Ectodermal cell (in vitro differentiated cells): ENCODE data around the gene DCC.

Experiments
- H3K27ac ChIP-seq: 2 replicates; pipeline ENCODE4 v1.7.0; 2013; ENCODE audit warnings: mild to moderate bottlenecking, low read depth, low read length; ENCODE audit not compliant: insufficient read depth, poor library complexity, severe bottlenecking
- H3K27me3 ChIP-seq: 2 replicates; pipeline ENCODE4 v1.7.0; 2013; ENCODE audit warnings: mild to moderate bottlenecking, low read length; ENCODE audit not compliant: insufficient read depth, control insufficient read depth, poor library complexity, severe bottlenecking
- H3K36me3 ChIP-seq: one replicate; pipeline ENCODE4 v1.7.0; 2013; ENCODE audit warnings: low read length; ENCODE audit not compliant: control insufficient read depth, insufficient read depth
- H3K4me1 ChIP-seq: one replicate; pipeline ENCODE4 v1.7.0; 2013; ENCODE audit warnings: low read length; ENCODE audit not compliant: control insufficient read depth, insufficient read depth
- H3K4me3 ChIP-seq: 2 replicates; pipeline ENCODE4 v1.7.0; 2013; ENCODE audit warnings: low read depth, low read length, control low read depth; ENCODE audit not compliant: insufficient read depth
- H3K9me3 ChIP-seq: 2 replicates; pipeline ENCODE4 v1.7.0; 2013; ENCODE audit warnings: mild to moderate bottlenecking, low read length, moderate library complexity; ENCODE audit not compliant: control insufficient read depth
- WGBS, 2 experiments: methylation state at CpG; one replicate each; pipeline ENCODE4 v1.1.7; 2013; ENCODE audit warnings: missing lambda C conversion rate in 2 of 2; 5-methylcytosine and 5-hydroxymethylcytosine counted together

DCC gene

DNA sequence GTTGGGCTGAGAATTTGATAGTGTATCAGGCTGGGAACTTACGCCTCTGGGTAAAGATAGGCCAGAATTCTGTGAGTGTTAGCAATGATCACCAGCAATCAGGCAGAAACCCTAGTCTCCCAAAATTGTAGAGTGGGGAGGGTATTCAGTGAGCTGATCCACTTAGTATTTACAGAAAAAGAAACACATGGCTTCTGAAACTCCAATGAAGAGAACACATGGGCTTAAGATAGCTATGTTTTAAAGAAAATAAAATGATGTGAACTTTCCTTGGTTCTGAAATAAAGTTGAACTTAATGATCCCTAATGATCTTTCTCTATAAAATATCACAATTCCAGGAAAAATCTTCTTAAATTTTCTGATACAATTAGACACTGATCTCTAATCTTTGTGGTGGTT, 472.8 kb downstream of the DCC start:
- no peaks in the 10 kb centered on the region for H3K36me3 ChIP-seq
- no peak overlapping the region for H3K27ac ChIP-seq
- no peak overlapping the region for H3K4me3 ChIP-seq
- no peaks in the 10 kb centered on the region for H3K4me1 ChIP-seq
- WGBS, 2 experiments, result 86 to 90% methylated on average over 1 of the region's 1 CpG
- no peaks in the 10 kb centered on the region for H3K9me3 ChIP-seq
- no peaks in the 10 kb centered on the region for H3K27me3 ChIP-seq

DNA sequence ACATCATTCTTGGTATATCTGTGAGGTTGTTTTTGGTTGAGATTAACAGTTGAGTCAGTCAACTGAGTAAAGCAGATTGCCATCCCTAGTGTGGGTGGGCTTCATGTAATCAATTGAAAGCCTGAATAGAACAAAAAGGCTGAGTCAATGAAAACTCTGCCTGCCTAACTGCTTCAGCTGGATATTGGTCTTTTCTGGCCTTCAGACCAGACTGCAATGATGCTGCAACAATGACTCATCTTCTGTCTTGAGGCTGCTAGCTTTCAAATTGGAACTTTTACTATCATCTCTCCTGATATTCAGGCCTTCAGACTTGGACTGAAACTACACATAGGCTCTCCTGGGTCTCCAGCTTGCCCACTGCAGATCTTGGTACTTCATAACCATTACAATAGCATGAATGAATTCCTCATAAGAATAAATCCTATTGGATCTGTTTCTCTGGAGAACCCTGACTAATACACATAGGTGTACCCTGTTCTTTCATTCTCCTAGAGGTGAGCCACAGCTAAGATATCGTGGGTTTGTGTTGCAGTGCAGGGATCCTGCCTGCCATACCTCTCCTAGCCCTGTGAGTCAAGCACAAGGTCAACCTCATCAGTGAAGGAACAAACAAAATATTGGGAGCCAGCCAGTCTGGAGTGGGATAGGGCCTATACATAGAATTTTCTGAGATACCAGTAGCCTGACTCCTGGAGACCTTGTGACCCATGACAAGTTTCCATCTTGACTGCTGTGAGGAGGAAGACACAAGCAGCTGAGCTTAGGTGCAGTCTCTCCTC, 473.8 kb downstream of the DCC start:
- Histone ChIP-seq H3K4me1 (no peaks in the 10 kb centered on the region), H3K36me3 (no peaks in the 10 kb centered on the region), H3K9me3 (no peaks in the 10 kb centered on the region), H3K4me3 (no peak overlapping the region), H3K27me3 (no peaks in the 10 kb centered on the region), H3K27ac (no peak overlapping the region)
- WGBS, 2 experiments, result 89 to 93% methylated on average over 1 of the region's 1 CpG

DNA sequence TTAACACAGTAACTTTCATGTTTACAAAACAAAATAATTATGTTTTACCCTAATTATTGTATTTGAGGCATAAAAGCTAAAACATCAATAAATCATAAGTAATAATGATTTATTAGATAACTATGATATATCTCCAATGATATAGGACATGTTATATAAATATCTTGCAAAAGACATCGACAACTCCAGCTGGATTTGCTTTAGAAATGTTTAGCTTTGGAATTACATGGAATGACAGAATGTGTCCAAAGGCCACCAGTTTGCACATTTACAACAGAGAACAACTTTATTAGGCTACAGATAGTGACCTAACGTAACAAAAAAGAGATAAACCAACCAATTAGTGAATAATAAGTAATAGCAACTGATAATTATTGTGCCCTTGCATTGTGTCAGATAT, 475.7 kb downstream of the DCC start:
- 100% methylated on average over 1 to 2 of the region's 2 CpGs for WGBS, 2 experiments
- Histone ChIP-seq H3K27ac (no peak overlapping the region), H3K4me1 (no peaks in the 10 kb centered on the region), H3K27me3 (no peaks in the 10 kb centered on the region), H3K36me3 (no peaks in the 10 kb centered on the region), H3K4me3 (no peak overlapping the region), H3K9me3 (no peaks in the 10 kb centered on the region)

DNA sequence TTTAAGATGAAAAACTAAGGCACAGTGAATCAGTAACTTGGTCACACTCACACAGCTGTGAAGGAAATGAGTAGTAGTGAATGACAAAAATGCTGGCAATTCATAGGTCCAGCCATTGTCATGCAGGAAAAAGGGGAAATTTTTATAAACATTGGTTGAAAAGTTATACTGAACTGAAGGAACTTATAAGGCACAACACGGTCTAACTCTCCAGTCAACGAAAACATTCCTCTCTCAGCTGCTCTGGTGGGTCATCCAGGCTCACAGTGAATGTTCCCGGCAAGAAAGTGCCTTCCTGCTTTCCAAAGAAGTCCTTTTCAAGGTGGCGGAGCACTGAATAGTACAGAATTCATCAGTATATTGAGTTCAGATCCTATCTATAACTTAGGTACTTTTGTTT, 476.1 kb downstream of the DCC start:
- no peaks in the 10 kb centered on the region for H3K27me3 ChIP-seq
- no peaks in the 10 kb centered on the region for H3K4me1 ChIP-seq
- 86 to 96% methylated on average over 4 of the region's 4 CpGs for WGBS, 2 experiments
- no peak overlapping the region for H3K4me3 ChIP-seq
- no peaks in the 10 kb centered on the region for H3K9me3 ChIP-seq
- H3K27ac ChIP-seq, result no peak overlapping the region
- no peaks in the 10 kb centered on the region for H3K36me3 ChIP-seq

DNA sequence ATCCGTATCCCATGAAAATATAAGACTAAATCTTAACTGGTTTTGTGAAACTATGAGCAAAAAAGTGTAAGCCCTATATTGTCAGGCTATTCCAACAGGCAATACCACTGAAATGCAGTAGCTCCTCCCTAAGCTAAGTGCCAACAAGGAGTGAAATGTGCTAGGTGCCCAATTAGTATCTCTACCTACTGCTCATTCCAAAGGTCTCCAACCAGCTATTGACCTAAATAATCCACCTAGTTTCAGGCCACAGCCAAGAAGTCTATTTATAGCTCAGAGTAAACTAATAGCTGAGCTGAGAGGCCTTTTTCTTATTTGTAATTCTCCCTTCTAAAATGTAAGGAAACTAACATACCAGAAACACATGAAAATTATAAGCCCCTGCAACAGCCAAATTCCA, 482.2 kb downstream of the DCC start:
- H3K4me1 ChIP-seq, result no peaks in the 10 kb centered on the region
- 83% methylated on average over 1 of the region's 1 CpG; no CpG with 5 or more reads in 1 of the 2 experiments for WGBS, 2 experiments
- H3K27ac ChIP-seq, result no peak overlapping the region
- H3K36me3 ChIP-seq, result no peaks in the 10 kb centered on the region
- H3K9me3 ChIP-seq, result no peaks in the 10 kb centered on the region
- H3K4me3 ChIP-seq, result no peak overlapping the region
- no peaks in the 10 kb centered on the region for H3K27me3 ChIP-seq

DNA sequence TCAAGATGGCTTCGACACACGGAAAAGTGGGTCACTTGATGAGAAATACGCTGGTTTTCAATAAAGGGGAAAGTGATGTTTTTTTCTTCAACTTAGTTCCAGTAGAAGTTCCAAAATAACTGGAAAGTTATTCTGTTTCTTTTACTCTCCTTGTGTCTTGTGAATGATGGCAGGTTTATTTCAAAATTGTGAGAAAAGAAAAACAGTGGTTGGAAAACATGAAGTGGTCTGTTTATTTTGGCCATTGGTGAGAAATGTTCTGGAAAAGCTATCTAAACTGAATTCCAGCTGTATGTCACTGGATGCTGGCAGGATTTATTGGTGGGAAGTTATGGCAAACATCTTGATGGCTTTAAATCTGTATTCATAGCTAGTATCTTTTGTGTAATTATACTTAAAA, 484.1 kb downstream of the DCC start:
- no peaks in the 10 kb centered on the region for H3K27me3 ChIP-seq
- no peaks in the 10 kb centered on the region for H3K4me1 ChIP-seq
- H3K36me3 ChIP-seq, result no peaks in the 10 kb centered on the region
- WGBS, 2 experiments, result 91 to 92% methylated on average over 3 of the region's 3 CpGs
- H3K4me3 ChIP-seq, result no peak overlapping the region
- H3K27ac ChIP-seq, result no peak overlapping the region
- H3K9me3 ChIP-seq, result no peaks in the 10 kb centered on the region

DNA sequence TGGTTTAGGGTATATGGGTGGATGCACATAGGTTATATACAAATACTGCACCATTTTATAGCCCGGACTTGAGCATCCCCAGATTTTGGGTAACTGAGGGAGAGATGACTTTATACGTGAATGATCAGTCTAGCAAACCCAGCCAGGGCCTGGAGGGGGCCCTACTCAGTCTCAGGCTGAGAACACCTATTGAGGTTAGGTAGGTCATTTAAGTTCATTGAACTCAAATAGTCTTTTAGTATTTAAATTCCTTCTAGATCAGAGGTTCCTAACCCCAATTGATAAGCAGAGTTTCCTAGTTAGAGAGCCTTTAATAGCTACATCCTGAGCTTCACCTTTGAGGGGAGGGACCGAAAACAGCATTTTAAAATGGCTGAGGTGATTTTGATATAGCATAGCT, 487.0 kb downstream of the DCC start:
- Histone ChIP-seq H3K27ac (no peak overlapping the region), H3K4me1 (no peaks in the 10 kb centered on the region), H3K9me3 (no peaks in the 10 kb centered on the region), H3K27me3 (no peaks in the 10 kb centered on the region), H3K4me3 (no peak overlapping the region), H3K36me3 (no peaks in the 10 kb centered on the region)
- 57 to 69% methylated on average over 2 to 3 of the region's 3 CpGs for WGBS, 2 experiments

DNA sequence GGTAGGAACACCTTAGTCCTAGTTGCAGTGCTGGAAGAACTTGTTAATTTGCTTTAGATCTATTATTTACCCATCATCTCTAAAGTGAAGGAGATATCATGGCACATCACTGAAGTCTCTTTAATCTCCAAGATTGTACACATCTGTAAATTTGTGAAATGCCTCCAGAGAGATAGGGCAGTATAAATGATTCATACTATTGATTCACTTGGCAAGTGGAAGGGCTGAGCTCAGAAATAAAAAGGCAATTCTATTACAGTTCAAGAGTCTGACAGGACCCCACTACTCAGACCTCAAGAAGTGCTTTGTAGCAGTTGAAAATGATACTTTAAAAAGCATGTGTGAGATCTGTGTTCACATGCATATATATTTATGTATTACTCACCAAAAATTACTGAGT, 489.3 kb downstream of the DCC start:
- Histone ChIP-seq H3K27me3 (no peaks in the 10 kb centered on the region), H3K36me3 (no peaks in the 10 kb centered on the region), H3K4me1 (no peaks in the 10 kb centered on the region), H3K9me3 (no peaks in the 10 kb centered on the region), H3K27ac (no peak overlapping the region), H3K4me3 (no peak overlapping the region)

DNA sequence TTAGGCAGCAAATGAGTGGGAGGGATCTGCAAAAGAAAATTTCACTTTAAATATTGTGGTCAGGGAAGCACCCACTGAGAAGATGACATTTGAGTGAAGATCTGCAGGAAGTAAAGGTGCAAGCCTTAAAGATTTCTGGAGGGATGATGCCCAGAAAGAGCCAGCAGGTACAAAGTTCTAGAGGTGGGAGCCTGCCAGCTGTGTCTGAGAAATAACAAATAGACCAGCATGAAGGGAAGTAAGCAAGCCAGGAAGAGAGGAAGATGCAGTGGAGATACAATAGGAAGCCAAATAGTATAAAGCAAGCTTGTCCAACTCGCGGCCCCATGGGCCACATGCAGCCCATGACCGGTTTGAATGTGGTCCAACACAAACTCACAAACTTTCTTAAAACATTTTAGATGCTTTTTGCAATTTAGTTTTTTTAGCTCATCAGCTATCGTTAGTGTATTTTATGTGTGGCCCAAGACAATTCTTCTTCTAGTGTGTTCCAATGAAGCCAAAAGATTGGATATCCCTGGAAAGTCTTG, 489.9 kb downstream of the DCC start:
- H3K27me3 ChIP-seq, result no peaks in the 10 kb centered on the region
- no peak overlapping the region for H3K27ac ChIP-seq
- no peaks in the 10 kb centered on the region for H3K4me1 ChIP-seq
- H3K4me3 ChIP-seq, result no peak overlapping the region
- H3K9me3 ChIP-seq, result no peaks in the 10 kb centered on the region
- WGBS, 2 experiments, result 91 to 96% methylated on average over 4 of the region's 4 CpGs
- H3K36me3 ChIP-seq, result no peaks in the 10 kb centered on the region

DNA sequence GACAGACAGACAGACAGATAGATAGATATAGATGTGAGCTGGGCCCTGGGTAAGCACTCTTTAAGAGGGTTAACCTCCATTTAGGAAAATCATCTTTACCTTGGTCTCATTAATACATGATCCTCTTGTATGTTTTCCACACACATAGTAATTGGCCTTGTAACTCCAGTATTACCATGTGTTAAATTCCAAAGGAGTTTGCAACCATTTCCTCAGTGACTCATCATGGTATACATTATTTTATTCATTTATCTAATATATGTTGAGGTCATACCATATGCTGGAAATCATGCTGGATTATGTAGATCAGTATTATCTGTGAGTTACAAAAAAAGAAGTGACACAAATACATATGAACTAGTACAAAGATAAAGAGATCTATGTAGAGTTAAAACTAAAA, 504.3 kb downstream of the DCC start:
- Histone ChIP-seq H3K4me3 (no peak overlapping the region), H3K27ac (no peak overlapping the region), H3K27me3 (no peaks in the 10 kb centered on the region), H3K4me1 (no peaks in the 10 kb centered on the region), H3K36me3 (no peaks in the 10 kb centered on the region), H3K9me3 (no peaks in the 10 kb centered on the region)
